CD4-positive, alpha-beta memory T cell (primary cell): Measurements from ENCODE around the gene ZNF396. TPM values are rescaled to one million over a fixed set of nuclear protein-coding genes. Genes with fewer than 3 reads are reported as not detected.

ENCODE experiments used
- CTCF ChIA-PET: fragments of 350-600 bp; sonication (Branson Sonifier 250); formaldehyde crosslinking; loops from one replicate; lab custom pipeline; 2021; ENCODE audit warnings: inconsistent platforms; ENCODE audit not compliant: partially characterized antibody; lab: Charles Lee
- POLR2A ChIA-PET: fragments of 350-600 bp; sonication (Branson Sonifier 250); formaldehyde crosslinking; loops from one replicate; lab custom pipeline; 2021; ENCODE audit not compliant: partially characterized antibody; lab: Charles Lee
- DNase-seq, 5 donors: peaks; one replicate each; pipeline versions ENCODE4 v3.0.0 to v3.0.0-alpha.2; 2020 to 2022; ENCODE audit warnings: mixed read lengths in 1 of 5
- H3K27ac ChIP-seq: one replicate; pipeline ENCODE4 v1.7.0; 2013; ENCODE audit warnings: low read depth, low read length
- H3K27me3 ChIP-seq: 2 replicates; pipeline ENCODE4 v1.7.0; 2013; ENCODE audit warnings: mild to moderate bottlenecking, low read length, moderate library complexity; ENCODE audit not compliant: insufficient read depth
- H3K36me3 ChIP-seq: 2 replicates; pipeline ENCODE4 v1.7.0; 2013; ENCODE audit warnings: mild to moderate bottlenecking, low read length, moderate library complexity; ENCODE audit not compliant: insufficient read depth
- H3K4me1 ChIP-seq: 2 replicates; pipeline ENCODE4 v1.7.0; 2013; ENCODE audit warnings: mild to moderate bottlenecking, low read length, moderate library complexity; ENCODE audit not compliant: insufficient read depth
- H3K4me3 ChIP-seq, 2 donors: one replicate each; pipeline ENCODE4 v1.7.0; 2013; ENCODE audit warnings: low read length in 2 of 2, mild to moderate bottlenecking in 1 of 2
- H3K9me3 ChIP-seq, 2 donors: one replicate each; pipeline ENCODE4 v1.7.0; 2013; ENCODE audit warnings: low read length in 2 of 2, control low read depth in 1 of 2; ENCODE audit not compliant: control insufficient read depth in 1 of 2
- H3K27ac Mint-ChIP-seq, 7 donors: one replicate each; pipeline ENCODE4 v1.8.0; 2020 to 2021; ENCODE audit warnings: mixed read lengths in 7 of 7, mild to moderate bottlenecking in 6 of 7, inconsistent platforms in 3 of 7, moderate library complexity in 3 of 7
- H3K27me3 Mint-ChIP-seq, 2 donors: one replicate each; pipeline ENCODE4 v1.8.0; 2020 to 2021; ENCODE audit warnings: mixed read lengths in 2 of 2
- H3K36me3 Mint-ChIP-seq, 2 donors: one replicate each; pipeline ENCODE4 v1.8.0; 2020 to 2021; ENCODE audit warnings: mixed read lengths in 2 of 2, inconsistent platforms in 1 of 2, mild to moderate bottlenecking in 1 of 2
- H3K4me1 Mint-ChIP-seq, 4 donors: one replicate each; pipeline ENCODE4 v1.8.0; 2020 to 2021; ENCODE audit warnings: mixed read lengths in 4 of 4, mild to moderate bottlenecking in 1 of 4
- H3K4me3 Mint-ChIP-seq, 8 donors: one replicate each; pipeline ENCODE4 v1.8.0; 2020 to 2021; ENCODE audit warnings: mixed read lengths in 8 of 8, mild to moderate bottlenecking in 7 of 8, moderate library complexity in 6 of 8, inconsistent platforms in 3 of 8
- H3K9me3 Mint-ChIP-seq, 8 donors: one replicate each; pipeline ENCODE4 v1.8.0; 2020 to 2021; ENCODE audit warnings: mixed read lengths in 8 of 8, mild to moderate bottlenecking in 5 of 8, inconsistent platforms in 3 of 8, moderate library complexity in 1 of 8
- intact Hi-C: fragments of 100-400 bp; cut with micrococcal nuclease; formaldehyde crosslinking; loops from one replicate; pipeline ENCODE4 v1.15.1; 2023
- polyA plus RNA-seq, 2 donors: library from polyadenylated mRNA; unstranded; fragments of 300-500 nt; fragmentation: Illumina TruSeq; gene quantifications; one replicate each; pipeline ENCODE4 v1.2.3, GENCODE V29; 2021
- total RNA-seq, 2 experiments: library from RNA; stranded (reverse); gene quantifications; one replicate each; pipeline ENCODE4 v1.2.3, GENCODE V29; 2021

ZNF396 gene
- total and polyA plus RNA-seq, 4 experiments from 2014 or later: 1.1 to 7.3 (median 3.5) TPM

GRCh38 chr18:35413163-35413511 lies 36.0 kb upstream of the ZNF396 start:
- no peak overlapping the region for H3K27ac Mint-ChIP-seq
- intact Hi-C loops: no loop called here
- no peak overlapping the region for H3K4me3 ChIP-seq

DNA sequence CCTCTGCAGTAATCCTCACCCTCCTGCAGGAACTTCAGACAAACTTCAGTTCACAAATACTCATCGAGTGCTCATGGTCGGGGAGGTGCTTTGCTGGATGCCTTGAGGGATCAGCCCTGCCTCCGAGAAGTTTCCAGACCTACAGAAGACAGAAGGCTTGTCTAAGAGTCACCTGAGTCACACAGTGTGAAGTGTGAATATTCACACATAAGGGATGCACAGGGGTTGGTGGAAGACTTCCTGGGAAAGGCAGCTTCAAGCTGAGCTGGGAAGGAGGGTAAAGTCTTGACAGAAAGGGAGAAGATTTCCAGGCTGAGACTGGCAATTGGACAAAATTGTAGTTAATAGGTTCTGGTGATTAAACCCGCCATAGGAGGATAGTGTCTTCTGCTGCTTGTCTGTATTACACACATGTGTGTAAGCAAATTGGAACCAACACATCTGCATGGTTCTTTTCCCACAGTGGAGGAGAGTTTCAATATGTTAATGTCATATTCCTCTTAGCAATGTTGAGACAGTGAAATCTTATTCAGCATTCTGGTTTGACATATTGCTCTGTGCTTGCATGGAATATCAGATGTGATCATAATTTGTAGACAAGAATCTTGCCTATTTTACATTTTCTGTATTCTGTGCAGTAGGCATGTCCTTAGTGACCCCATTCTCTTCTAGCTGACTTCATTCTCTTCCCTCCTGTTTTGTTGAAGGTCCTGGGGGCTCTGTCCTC lies 34.7 kb upstream of the ZNF396 start:
- DNase-seq: no peak
- intact Hi-C loops: no loop called here
- Mint-ChIP-seq H3K36me3 (no peaks in the 10 kb centered on the region), H3K27ac (peak overlapping the region in 2 of 7 donors; percentile 11 to 72), H3K27me3 (peaks cover 0 to 2% of the 10 kb centered on the region in 2 donors), H3K9me3 (peaks cover 0 to 1% (median 0%) of the 10 kb centered on the region in 8 donors), H3K4me1 (peaks cover 15 to 27% (median 22%) of the 10 kb centered on the region in 4 donors), H3K4me3 (no peak overlapping the region)
- ChIA-PET CTCF (interaction anchor here (0.6 kb wide), 1 partner anchor 263 kb away, joined by 3 read pairs; no protein-coding TSS in a partner anchor), POLR2A (no interaction called here)
- H3K9me3 ChIP-seq: no peaks in the 10 kb centered on the region
- H3K36me3 ChIP-seq: no peaks in the 10 kb centered on the region
- H3K4me1 ChIP-seq: peaks cover 18% of the 10 kb centered on the region
- H3K4me3 ChIP-seq: no peak overlapping the region
- H3K27me3 ChIP-seq: no peaks in the 10 kb centered on the region
- H3K27ac ChIP-seq: no peak overlapping the region

More at GRCh38 chr18:35413163-35413511, 36.0 kb upstream of the ZNF396 start:
- Mint-ChIP-seq H3K9me3 (peaks cover 0 to 10% (median 6%) of the 10 kb centered on the region in 8 donors), H3K36me3 (no peaks in the 10 kb centered on the region), H3K27me3 (peaks cover 0 to 2% of the 10 kb centered on the region in 2 donors), H3K4me1 (peaks cover 15 to 27% (median 20%) of the 10 kb centered on the region in 4 donors), H3K4me3 (no peak overlapping the region)
- no peaks in the 10 kb centered on the region for H3K9me3 ChIP-seq
- H3K27me3 ChIP-seq: no peaks in the 10 kb centered on the region
- peaks cover 18% of the 10 kb centered on the region for H3K4me1 ChIP-seq
- H3K36me3 ChIP-seq: no peaks in the 10 kb centered on the region
- POLR2A ChIA-PET: no interaction called here
- CTCF ChIA-PET: interaction anchor here (0.8 to 2.4 kb wide), 2 partner anchors 25 to 27 kb away, joined by 4 to 5 read pairs; no protein-coding TSS in a partner anchor
- H3K27ac ChIP-seq: no peak overlapping the region
- DNase-seq: no peak

DNA sequence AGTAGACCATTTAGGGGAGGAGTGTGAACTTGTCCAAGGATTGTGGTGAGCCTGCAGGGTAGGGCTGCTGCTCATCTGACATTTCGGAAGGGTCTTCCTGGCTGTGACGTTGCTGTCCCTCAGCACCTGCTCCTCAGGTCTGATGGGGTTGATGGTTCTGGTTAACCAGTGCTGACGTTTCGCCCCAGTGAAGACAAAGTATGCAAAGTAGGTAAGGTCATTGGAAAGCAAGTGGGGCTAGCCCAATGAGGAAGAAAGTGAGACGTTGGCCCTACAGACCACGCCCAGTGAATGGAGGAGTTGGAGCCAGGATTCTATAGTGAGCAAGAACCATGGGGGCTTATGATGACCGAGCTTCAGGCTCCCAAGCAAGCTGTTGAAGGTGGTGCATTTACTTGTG lies 33.4 kb upstream of the ZNF396 start:
- Mint-ChIP-seq H3K36me3 (no peaks in the 10 kb centered on the region), H3K4me1 (peaks cover 8 to 19% (median 15%) of the 10 kb centered on the region in 4 donors), H3K9me3 (peaks cover 0 to 1% (median 0%) of the 10 kb centered on the region in 8 donors), H3K27ac (peak overlapping the region in 1 of 7 donors; percentile 63), H3K4me3 (no peak overlapping the region), H3K27me3 (peaks cover 0 to 4% of the 10 kb centered on the region in 2 donors)
- Histone ChIP-seq H3K27me3 (no peaks in the 10 kb centered on the region), H3K4me3 (no peak overlapping the region), H3K9me3 (no peaks in the 10 kb centered on the region), H3K27ac (no peak overlapping the region), H3K36me3 (no peaks in the 10 kb centered on the region), H3K4me1 (peaks cover 9% of the 10 kb centered on the region)
- DNase-seq: no peak
- CTCF ChIA-PET: no interaction called here
- POLR2A ChIA-PET: no interaction called here
- intact Hi-C loops: no loop called here

DNA sequence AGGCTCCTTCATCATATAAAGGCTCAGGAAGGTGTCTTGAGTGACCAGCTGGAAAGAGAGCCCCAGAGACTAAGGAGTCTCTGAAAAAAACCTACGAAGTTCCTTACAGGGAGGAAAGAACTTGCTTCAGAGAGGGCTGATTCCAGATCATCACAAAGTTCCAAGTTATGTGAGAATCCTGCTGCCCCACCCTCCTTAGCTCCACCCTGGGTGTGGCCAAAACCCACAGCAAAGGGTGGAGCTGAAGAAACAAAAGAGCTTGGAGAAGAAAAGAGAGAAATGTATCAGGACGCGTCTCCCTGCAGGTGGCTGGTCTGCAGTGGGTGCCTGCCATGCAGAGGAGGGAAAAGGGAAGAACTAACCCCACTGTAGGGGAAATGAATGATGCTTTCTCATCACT lies 32.8 kb upstream of the ZNF396 start:
- Histone ChIP-seq H3K36me3 (no peaks in the 10 kb centered on the region), H3K9me3 (no peaks in the 10 kb centered on the region), H3K4me1 (peaks cover 4% of the 10 kb centered on the region), H3K27me3 (no peaks in the 10 kb centered on the region), H3K4me3 (no peak overlapping the region), H3K27ac (no peak overlapping the region)
- Mint-ChIP-seq H3K4me3 (no peak overlapping the region), H3K9me3 (peaks cover 0 to 1% (median 0%) of the 10 kb centered on the region in 8 donors), H3K27ac (no peak overlapping the region), H3K4me1 (peaks cover 1 to 12% (median 11%) of the 10 kb centered on the region in 4 donors), H3K36me3 (no peaks in the 10 kb centered on the region), H3K27me3 (peaks cover 2 to 3% of the 10 kb centered on the region in 2 donors)
- DNase-seq: no peak
- ChIA-PET CTCF (interaction anchor here (1.0 to 1.5 kb wide), 3 partner anchors 13 to 28 kb away, joined by 3 to 5 read pairs (median 5); no protein-coding TSS in a partner anchor), POLR2A (no interaction called here)
- intact Hi-C loops: loop anchor here (2.0 kb wide), 1 partner anchor 87 kb away; the partner anchor contains the start of gene INO80C

DNA sequence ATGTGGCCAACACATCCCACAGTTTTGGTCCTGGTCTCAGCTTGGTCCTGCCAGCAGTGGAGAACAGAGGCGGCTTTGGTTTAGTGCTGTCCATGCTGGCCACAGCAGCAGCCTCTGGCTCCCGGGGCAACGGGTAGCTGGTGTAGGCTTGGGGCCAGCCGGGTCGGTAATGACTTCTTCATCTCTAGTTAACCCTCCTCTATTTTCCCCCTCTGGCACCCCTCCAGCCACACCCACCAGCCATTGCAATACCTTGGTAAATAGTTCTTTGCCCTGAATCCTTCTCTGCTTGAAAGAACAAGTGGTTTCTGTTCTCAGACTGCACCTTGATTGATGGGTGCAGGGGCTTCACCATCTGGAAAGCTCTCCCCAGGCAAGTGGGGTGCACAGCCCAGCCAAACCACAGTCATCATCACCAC lies 31.7 kb upstream of the ZNF396 start:
- Histone ChIP-seq H3K9me3 (no peaks in the 10 kb centered on the region), H3K4me1 (peaks cover 4% of the 10 kb centered on the region), H3K36me3 (no peaks in the 10 kb centered on the region), H3K4me3 (no peak overlapping the region), H3K27me3 (no peaks in the 10 kb centered on the region), H3K27ac (no peak overlapping the region)
- H3K9me3 Mint-ChIP-seq: no peaks in the 10 kb centered on the region
- H3K27me3 Mint-ChIP-seq: peaks cover 2 to 3% of the 10 kb centered on the region in 2 donors
- DNase-seq: no peak
- intact Hi-C loops: loop anchor here (1.0 to 2.0 kb wide), 3 partner anchors 88 to 875 kb away; partner anchors contain the start of gene INO80C
- CTCF ChIA-PET: interaction anchor here (0.5 to 2.1 kb wide), 5 partner anchors 11 to 179 kb away, joined by 3 to 6 read pairs (median 4); no protein-coding TSS in a partner anchor
- H3K36me3 Mint-ChIP-seq: no peaks in the 10 kb centered on the region
- no peak overlapping the region for H3K4me3 Mint-ChIP-seq
- POLR2A ChIA-PET: interaction anchor here (1.1 kb wide), 1 partner anchor 89 kb away, joined by 3 read pairs; no protein-coding TSS in a partner anchor
- H3K4me1 Mint-ChIP-seq: peaks cover 0 to 10% (median 9%) of the 10 kb centered on the region in 4 donors
- H3K27ac Mint-ChIP-seq: no peak overlapping the region

DNA sequence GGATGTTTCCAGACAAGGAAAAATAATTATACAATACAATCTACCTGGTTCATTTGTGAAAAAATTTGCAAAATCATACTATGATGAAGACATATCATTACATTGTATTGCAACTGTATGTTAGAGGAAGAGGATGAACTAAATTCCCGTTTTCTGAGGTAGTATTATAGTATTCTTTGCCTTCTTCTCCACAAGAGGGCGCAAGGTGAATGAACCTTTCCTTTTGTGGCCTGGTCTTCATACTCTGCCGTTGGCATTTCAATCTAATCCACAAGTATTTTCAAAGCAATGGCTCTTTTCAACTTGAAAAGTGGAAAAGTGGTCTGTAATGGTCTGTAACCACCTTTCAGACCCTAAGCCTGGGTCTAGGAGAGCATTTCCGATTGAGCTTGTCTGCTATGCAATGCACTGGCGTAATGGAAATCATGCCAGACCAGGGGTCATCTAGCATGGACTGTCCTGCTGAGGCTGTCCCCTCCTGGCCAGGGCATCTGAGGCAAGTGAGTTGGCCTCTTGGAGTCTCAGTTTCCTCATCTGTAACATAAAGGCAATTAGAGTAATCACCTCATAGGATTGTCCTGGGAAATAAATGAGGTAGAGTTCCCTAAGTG lies 30.8 kb upstream of the ZNF396 start:
- Histone ChIP-seq H3K4me3 (no peak overlapping the region), H3K27ac (no peak overlapping the region), H3K27me3 (no peaks in the 10 kb centered on the region), H3K36me3 (no peaks in the 10 kb centered on the region), H3K9me3 (no peaks in the 10 kb centered on the region), H3K4me1 (peaks cover 4% of the 10 kb centered on the region)
- intact Hi-C loops: loop anchor here (1.0 to 2.0 kb wide), 4 partner anchors 89 to 876 kb away; partner anchors contain the start of gene INO80C
- Mint-ChIP-seq H3K4me3 (no peak overlapping the region), H3K9me3 (no peaks in the 10 kb centered on the region), H3K27ac (no peak overlapping the region), H3K4me1 (peaks cover 0 to 10% (median 9%) of the 10 kb centered on the region in 4 donors), H3K36me3 (no peaks in the 10 kb centered on the region), H3K27me3 (peaks cover 2 to 4% of the 10 kb centered on the region in 2 donors)
- DNase-seq: peak in 4 of 5 donors; percentile 48 to 66 (median 60)
- ChIA-PET POLR2A (interaction anchor here (1.1 kb wide), 1 partner anchor 89 kb away, joined by 3 read pairs; no protein-coding TSS in a partner anchor), CTCF (interaction anchor here (0.7 to 2.1 kb wide), 8 partner anchors 10 to 544 kb away, joined by 3 to 7 read pairs (median 4); no protein-coding TSS in a partner anchor)
